ENCODE results near the gene DGKI. TPM values are rescaled to one million over a fixed set of nuclear protein-coding genes. Genes with fewer than 3 reads are reported as not detected.

DGKI gene
- total and polyA plus RNA-seq, 4 donors = 0.03 to 1.5 (median 0.33) TPM

- no peak for DNase-seq
- Histone ChIP-seq H3K27me3 (ENCODE audit: control insufficient read depth in 3 of 3, insufficient read depth in 3 of 3, low read length in 2 of 3) (no peaks in the 10 kb centered on the region), H3K27ac (ENCODE audit: low read depth in 1 of 2, low read length in 1 of 2) (no peak overlapping the region), H3K9me3 (ENCODE audit: control insufficient read depth in 4 of 4, insufficient read depth in 3 of 4, low read length in 3 of 4) (peaks cover 0 to 2% (median 0%) of the 10 kb centered on the region in 4 donors), H3K4me3 (no peak overlapping the region), H3K36me3 (ENCODE audit: control insufficient read depth in 4 of 4, insufficient read depth in 4 of 4, low read length in 4 of 4) (no peaks in the 10 kb centered on the region), H3K9ac (ENCODE audit: insufficient read depth in 1 of 2, low read length in 2 of 2) (no peak overlapping the region), H3K4me1 (ENCODE audit: control insufficient read depth in 5 of 5, insufficient read depth in 5 of 5, low read length in 5 of 5) (peaks cover 0 to 21% (median 0%) of the 10 kb centered on the region in 5 donors)
- WGBS, 2 donors = 61 to 69% methylated on average over 2 of the region's 2 CpGs
- no peak for ATAC-seq (ENCODE audit: insufficient read depth, low FRiP score)
- TF ChIP-seq CTCF (IDR thresholded peaks at IDR 0.05; ENCODE audit: control extremely low read depth, extremely low read depth) = no peak
These were observed 494.8 kb downstream of the DGKI start for GRCh38 chr7:137351941-137352340.

GRCh38 chr7:137345799-137346449 lies 500.9 kb downstream of the DGKI start:
- no peak overlapping the region for H3K27ac ChIP-seq (ENCODE audit: low read depth in 1 of 2, low read length in 1 of 2)
- whole genome bisulfite sequencing, 2 donors = 68 to 69% methylated on average over 6 of the region's 6 CpGs

GRCh38 chr7:137343281-137343841 lies 503.4 kb downstream of the DGKI start, which contains the start of gene PTN:
PTN (minus strand) TSS chr7:137343733; CDS start chr7:137254973, 88,760 bp downstream.
- DNase-seq (peak; percentile 71 to 82 (median 81)), ATAC-seq (ENCODE audit: insufficient read depth, low FRiP score) (peak; percentile 75)
- Histone ChIP-seq H3K9ac (ENCODE audit: insufficient read depth in 1 of 2, low read length in 2 of 2) (peak within 1 kb of the TSS; percentile 53 to 84), H3K27me3 (ENCODE audit: control insufficient read depth in 3 of 3, insufficient read depth in 3 of 3, low read length in 2 of 3) (peaks cover 0 to 6% (median 0%) of the 10 kb centered on the region in 3 donors), H3K4me3 (no peak within 1 kb of the TSS), H3K4me1 (ENCODE audit: control insufficient read depth in 5 of 5, insufficient read depth in 5 of 5, low read length in 5 of 5) (peaks cover 0 to 11% (median 0%) of the 10 kb centered on the region in 5 donors), H3K36me3 (ENCODE audit: control insufficient read depth in 4 of 4, insufficient read depth in 4 of 4, low read length in 4 of 4) (no peaks in the 10 kb centered on the region), H3K27ac (ENCODE audit: low read depth in 1 of 2, low read length in 1 of 2) (no peak within 1 kb of the TSS), H3K9me3 (ENCODE audit: control insufficient read depth in 4 of 4, insufficient read depth in 3 of 4, low read length in 3 of 4) (peaks cover 0 to 4% (median 1%) of the 10 kb centered on the region in 4 donors)
- TF ChIP-seq CTCF (IDR thresholded peaks at IDR 0.05; ENCODE audit: control extremely low read depth, extremely low read depth) = no peak
- 1 to 3% methylated on average over 23 of the region's 23 CpGs for WGBS, 2 donors

More at GRCh38 chr7:137345799-137346449, 500.9 kb downstream of the DGKI start:
- H3K36me3 ChIP-seq (ENCODE audit: control insufficient read depth in 4 of 4, insufficient read depth in 4 of 4, low read length in 4 of 4) = no peaks in the 10 kb centered on the region
- peaks cover 0 to 6% (median 0%) of the 10 kb centered on the region in 3 donors for H3K27me3 ChIP-seq (ENCODE audit: control insufficient read depth in 3 of 3, insufficient read depth in 3 of 3, low read length in 2 of 3)
- ATAC-seq (ENCODE audit: insufficient read depth, low FRiP score) (no peak), DNase-seq (no peak)
- H3K9me3 ChIP-seq (ENCODE audit: control insufficient read depth in 4 of 4, insufficient read depth in 3 of 4, low read length in 3 of 4) = peaks cover 0 to 2% (median 0%) of the 10 kb centered on the region in 4 donors
- H3K4me1 ChIP-seq (ENCODE audit: control insufficient read depth in 5 of 5, insufficient read depth in 5 of 5, low read length in 5 of 5) = peaks cover 0 to 11% (median 0%) of the 10 kb centered on the region in 5 donors
- TF ChIP-seq CTCF (IDR thresholded peaks at IDR 0.05; ENCODE audit: control extremely low read depth, extremely low read depth) = no peak
- H3K9ac ChIP-seq (ENCODE audit: insufficient read depth in 1 of 2, low read length in 2 of 2) = no peak overlapping the region
- H3K4me3 ChIP-seq = no peak overlapping the region

All from lung (tissue), 12 donors.